Suprapubic skin (tissue), 4 donors: ENCODE data around the gene RPS16.

Source experiments
- POLR2A ChIP-seq, 2 donors: fragments of 450-650 bp; IDR thresholded peaks; one replicate each; pipeline ENCODE4 v1.6.1; 2017; ENCODE audit warnings: antibody characterized with exemption in 2 of 2, mild to moderate bottlenecking in 2 of 2, moderate library complexity in 2 of 2
- POLR2AphosphoS5 ChIP-seq, 3 donors: sonication (generic); formaldehyde crosslinking; IDR thresholded peaks; one replicate each; pipeline ENCODE4 v1.6.1; 2017; ENCODE audit warnings: antibody characterized with exemption in 3 of 3
- TF ChIP-seq, protein P1 (sequence below), 2 donors: fragments of 200-600 bp in 1 of 2; fragments of 450-650 bp in 1 of 2; sonication (generic) in 1 of 2; IDR thresholded peaks; one replicate each; pipeline ENCODE4 v1.5.1; 2016 to 2019; ENCODE audit warnings: antibody characterized with exemption in 2 of 2, mild to moderate bottlenecking in 1 of 2, moderate library complexity in 1 of 2

GRCh38 chr19:39400061-39400460 is 35.7 kb downstream of the RPS16 start:
- TF ChIP-seq, protein P1, sequence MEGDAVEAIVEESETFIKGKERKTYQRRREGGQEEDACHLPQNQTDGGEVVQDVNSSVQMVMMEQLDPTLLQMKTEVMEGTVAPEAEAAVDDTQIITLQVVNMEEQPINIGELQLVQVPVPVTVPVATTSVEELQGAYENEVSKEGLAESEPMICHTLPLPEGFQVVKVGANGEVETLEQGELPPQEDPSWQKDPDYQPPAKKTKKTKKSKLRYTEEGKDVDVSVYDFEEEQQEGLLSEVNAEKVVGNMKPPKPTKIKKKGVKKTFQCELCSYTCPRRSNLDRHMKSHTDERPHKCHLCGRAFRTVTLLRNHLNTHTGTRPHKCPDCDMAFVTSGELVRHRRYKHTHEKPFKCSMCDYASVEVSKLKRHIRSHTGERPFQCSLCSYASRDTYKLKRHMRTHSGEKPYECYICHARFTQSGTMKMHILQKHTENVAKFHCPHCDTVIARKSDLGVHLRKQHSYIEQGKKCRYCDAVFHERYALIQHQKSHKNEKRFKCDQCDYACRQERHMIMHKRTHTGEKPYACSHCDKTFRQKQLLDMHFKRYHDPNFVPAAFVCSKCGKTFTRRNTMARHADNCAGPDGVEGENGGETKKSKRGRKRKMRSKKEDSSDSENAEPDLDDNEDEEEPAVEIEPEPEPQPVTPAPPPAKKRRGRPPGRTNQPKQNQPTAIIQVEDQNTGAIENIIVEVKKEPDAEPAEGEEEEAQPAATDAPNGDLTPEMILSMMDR (IDR thresholded peaks at IDR 0.05), result no peak
- TF ChIP-seq POLR2A (IDR thresholded peaks at IDR 0.05) (no peak), POLR2AphosphoS5 (IDR thresholded peaks at IDR 0.05) (no peak)
